Breast epithelium (tissue), 4 donors: Measurements from ENCODE around the gene UACA. TPM values are rescaled to one million over a fixed set of nuclear protein-coding genes. Genes with fewer than 3 reads are reported as not detected.

ENCODE experiments used
- DNase-seq, 2 donors: peaks; one replicate each; pipeline ENCODE4 v3.0.0-alpha.2; 2019; ENCODE audit warnings: low spot score in 2 of 2
- H3K27ac ChIP-seq, 2 donors: fragments of 200-600 bp; sonication (generic) in 1 of 2; one replicate each; pipeline ENCODE4 v1.5.1; 2016 to 2019; ENCODE audit warnings: mild to moderate bottlenecking in 1 of 2
- H3K27me3 ChIP-seq, 2 donors: fragments of 200-600 bp; sonication (generic) in 1 of 2; one replicate each; pipeline versions ENCODE4 v1.5.1 to v1.6.0; 2017 to 2019; ENCODE audit warnings: control low read depth in 1 of 2, mild to moderate bottlenecking in 1 of 2
- H3K36me3 ChIP-seq: fragments of 200-600 bp; one replicate; pipeline ENCODE4 v1.5.1; 2019
- H3K4me1 ChIP-seq, 2 donors: fragments of 200-600 bp; sonication (generic); one replicate each; pipeline ENCODE4 v1.5.1; 2016 to 2019; ENCODE audit warnings: control low read depth in 1 of 2
- H3K4me3 ChIP-seq, 3 donors: fragments of 200-600 bp; sonication (generic); 1 replicate in 2 of 3; 2 replicates in 1 of 3; pipeline ENCODE4 v1.5.1; 2016 to 2019; ENCODE audit warnings: mild to moderate bottlenecking in 3 of 3, moderate library complexity in 2 of 3
- H3K9me3 ChIP-seq, 2 donors: fragments of 200-600 bp; sonication (generic) in 1 of 2; one replicate each; pipeline ENCODE4 v1.5.1; 2016 to 2019; ENCODE audit warnings: control low read depth in 1 of 2
- POLR2A ChIP-seq: fragments of 450-650 bp; IDR thresholded peaks from one replicate; pipeline ENCODE4 v1.6.1; 2016; ENCODE audit warnings: antibody characterized with exemption, mild to moderate bottlenecking, moderate library complexity
- POLR2AphosphoS5 ChIP-seq, 3 donors: sonication (generic); formaldehyde crosslinking; IDR thresholded peaks; one replicate each; pipeline ENCODE4 v1.6.1; 2017; ENCODE audit warnings: antibody characterized with exemption in 3 of 3
- intact Hi-C: fragments of 100-400 bp; cut with DNase I; formaldehyde crosslinking; loops from one replicate; pipeline ENCODE4 v1.15.1; 2023; ENCODE audit warnings: low total_unique reads
- total RNA-seq, 3 donors: library from RNA; depleted of rRNA; stranded (reverse); fragments of >200 nt; gene quantifications; one replicate each; pipeline ENCODE4 v1.1.0, GENCODE V29; 2016
- TF ChIP-seq, protein P1 (sequence below), 3 donors: fragments of 450-650 bp; IDR thresholded peaks; one replicate each; pipeline ENCODE4 v1.5.1; 2016 to 2017; ENCODE audit warnings: antibody characterized with exemption in 3 of 3, mild to moderate bottlenecking in 3 of 3, moderate library complexity in 3 of 3

The UACA gene
- total RNA-seq, 3 donors from 2014 or later, result 68.5 to 144 (median 71.7) TPM

DNA sequence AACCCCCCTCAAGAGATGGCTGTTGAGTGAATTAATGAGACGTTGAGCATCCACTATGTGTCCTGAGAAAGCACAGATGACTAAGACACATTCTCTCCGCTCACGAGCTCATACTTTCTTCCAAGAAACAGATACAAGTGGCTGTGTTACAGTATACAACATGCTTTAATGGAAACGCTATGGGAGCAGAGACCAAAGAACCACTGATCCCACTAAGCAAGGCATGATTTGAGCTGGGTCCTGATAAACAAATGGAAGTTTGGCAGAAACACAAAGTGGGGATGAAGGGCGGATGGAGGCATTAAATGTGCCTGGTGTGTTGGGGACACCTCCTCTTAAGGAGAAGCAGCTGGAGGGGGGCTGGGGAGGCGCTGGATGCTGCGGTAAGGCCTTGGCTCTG is 129.4 kb downstream of the UACA start:
- Histone ChIP-seq H3K27me3 (no peaks in the 10 kb centered on the region), H3K4me1 (no peaks in the 10 kb centered on the region), H3K4me3 (no peak overlapping the region), H3K9me3 (no peaks in the 10 kb centered on the region), H3K27ac (no peak overlapping the region), H3K36me3 (no peaks in the 10 kb centered on the region)
- TF ChIP-seq POLR2A (no peak), POLR2AphosphoS5 (IDR thresholded peaks at IDR 0.05) (no peak)
- TF ChIP-seq, protein P1, sequence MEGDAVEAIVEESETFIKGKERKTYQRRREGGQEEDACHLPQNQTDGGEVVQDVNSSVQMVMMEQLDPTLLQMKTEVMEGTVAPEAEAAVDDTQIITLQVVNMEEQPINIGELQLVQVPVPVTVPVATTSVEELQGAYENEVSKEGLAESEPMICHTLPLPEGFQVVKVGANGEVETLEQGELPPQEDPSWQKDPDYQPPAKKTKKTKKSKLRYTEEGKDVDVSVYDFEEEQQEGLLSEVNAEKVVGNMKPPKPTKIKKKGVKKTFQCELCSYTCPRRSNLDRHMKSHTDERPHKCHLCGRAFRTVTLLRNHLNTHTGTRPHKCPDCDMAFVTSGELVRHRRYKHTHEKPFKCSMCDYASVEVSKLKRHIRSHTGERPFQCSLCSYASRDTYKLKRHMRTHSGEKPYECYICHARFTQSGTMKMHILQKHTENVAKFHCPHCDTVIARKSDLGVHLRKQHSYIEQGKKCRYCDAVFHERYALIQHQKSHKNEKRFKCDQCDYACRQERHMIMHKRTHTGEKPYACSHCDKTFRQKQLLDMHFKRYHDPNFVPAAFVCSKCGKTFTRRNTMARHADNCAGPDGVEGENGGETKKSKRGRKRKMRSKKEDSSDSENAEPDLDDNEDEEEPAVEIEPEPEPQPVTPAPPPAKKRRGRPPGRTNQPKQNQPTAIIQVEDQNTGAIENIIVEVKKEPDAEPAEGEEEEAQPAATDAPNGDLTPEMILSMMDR (IDR thresholded peaks at IDR 0.05), result no peak
- intact Hi-C loops, result no loop called here
- no peak for DNase-seq

DNA sequence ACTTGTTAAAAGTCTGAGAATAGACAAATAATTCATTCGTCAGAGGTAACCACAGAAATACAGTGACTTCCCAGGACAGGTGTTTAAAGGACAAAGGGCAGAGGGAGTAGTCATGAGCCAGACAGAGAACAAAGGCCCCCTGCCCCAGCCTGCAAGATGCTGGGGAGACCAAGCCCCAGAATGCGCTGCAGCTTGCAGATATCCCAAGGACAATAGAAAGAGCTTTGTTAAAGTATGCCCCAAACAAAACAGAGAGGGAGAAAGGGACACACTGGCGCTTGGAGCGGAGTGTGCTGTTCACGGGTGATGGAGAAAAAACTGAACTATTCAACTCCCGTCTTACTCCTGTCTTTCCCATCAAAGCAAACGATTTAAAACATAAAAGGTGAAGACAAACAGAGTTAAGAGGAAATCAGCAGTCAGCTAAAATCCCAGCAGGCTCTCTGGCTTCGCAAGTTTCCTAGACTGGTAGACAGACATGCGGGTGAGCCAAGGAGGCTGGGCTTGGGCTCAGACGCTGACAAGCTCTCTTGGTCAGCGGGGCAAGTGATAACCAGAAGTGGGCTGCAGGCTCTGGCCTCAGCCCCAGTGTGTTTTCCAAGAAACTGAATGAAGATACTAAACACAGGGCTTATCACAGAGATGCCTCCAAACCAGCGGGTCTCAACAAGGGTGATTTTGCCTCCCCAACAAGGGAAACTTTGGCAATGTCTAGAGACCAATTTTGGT is 130.1 kb downstream of the UACA start:
- Histone ChIP-seq H3K4me3 (no peak overlapping the region), H3K9me3 (no peaks in the 10 kb centered on the region), H3K27ac (no peak overlapping the region), H3K27me3 (no peaks in the 10 kb centered on the region), H3K4me1 (no peaks in the 10 kb centered on the region), H3K36me3 (no peaks in the 10 kb centered on the region)
- TF ChIP-seq, protein P1 (IDR thresholded peaks at IDR 0.05), result no peak
- no peak for TF ChIP-seq POLR2AphosphoS5 (IDR thresholded peaks at IDR 0.05)
- TF ChIP-seq POLR2A, result no peak
- DNase-seq, result no peak
- intact Hi-C loops, result no loop called here

DNA sequence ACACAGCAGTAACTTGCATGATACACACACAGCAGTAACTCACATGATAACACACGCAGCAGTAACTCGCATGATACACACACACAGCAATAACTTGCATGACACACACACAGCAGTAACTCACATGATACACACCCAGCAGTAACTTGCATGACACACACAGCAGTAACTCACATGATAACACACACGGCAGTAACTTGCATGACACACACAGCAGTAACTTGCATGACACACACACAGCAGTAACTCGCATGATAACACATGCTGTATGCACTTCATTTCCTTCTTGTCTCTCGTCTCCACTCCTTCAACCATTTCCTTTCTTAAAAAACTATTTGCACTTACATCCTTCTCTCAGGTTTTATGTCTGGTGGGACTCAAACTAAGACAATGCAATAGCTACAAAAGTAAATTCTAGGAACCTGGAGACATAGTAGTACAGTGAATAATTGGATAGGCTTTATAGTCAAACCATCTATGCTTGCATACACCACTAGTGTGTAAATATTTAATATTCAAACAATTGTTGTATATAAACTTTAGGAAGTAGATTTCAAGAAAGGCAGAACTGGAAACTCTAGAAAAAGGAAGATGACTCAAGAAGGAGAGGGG is 130.8 kb downstream of the UACA start:
- H3K27ac ChIP-seq, result no peak overlapping the region
- no peaks in the 10 kb centered on the region for H3K4me1 ChIP-seq
- DNase-seq, result no peak
- intact Hi-C loops, result no loop called here
- H3K9me3 ChIP-seq, result no peaks in the 10 kb centered on the region
- H3K27me3 ChIP-seq, result no peaks in the 10 kb centered on the region
- TF ChIP-seq POLR2AphosphoS5 (IDR thresholded peaks at IDR 0.05), result no peak
- no peak for TF ChIP-seq POLR2A
- TF ChIP-seq, protein P1 (IDR thresholded peaks at IDR 0.05), result no peak
- no peak overlapping the region for H3K4me3 ChIP-seq
- no peaks in the 10 kb centered on the region for H3K36me3 ChIP-seq

DNA sequence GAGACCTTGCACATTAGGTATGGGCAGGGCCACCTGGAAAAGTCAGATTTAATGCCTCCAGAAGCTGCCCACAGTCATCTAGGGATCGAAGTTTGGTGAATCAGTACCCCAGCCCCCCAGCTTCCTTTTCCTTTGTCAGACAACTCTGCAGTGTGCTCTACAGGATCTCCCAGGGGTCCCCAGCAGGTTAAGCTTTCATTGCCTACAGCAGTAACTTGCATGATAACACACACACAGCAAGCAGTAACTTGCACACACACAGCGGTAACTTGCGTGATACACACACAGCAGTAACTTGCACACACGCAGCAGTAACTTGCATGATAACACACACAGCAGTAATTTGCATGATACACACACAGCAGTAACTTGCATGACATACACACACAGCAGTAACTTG is 131.3 kb downstream of the UACA start:
- Histone ChIP-seq H3K36me3 (no peaks in the 10 kb centered on the region), H3K27me3 (no peaks in the 10 kb centered on the region), H3K9me3 (no peaks in the 10 kb centered on the region), H3K4me1 (no peaks in the 10 kb centered on the region), H3K27ac (no peak overlapping the region), H3K4me3 (no peak overlapping the region)
- intact Hi-C loops, result no loop called here
- TF ChIP-seq POLR2AphosphoS5 (IDR thresholded peaks at IDR 0.05) (no peak), POLR2A (no peak)
- TF ChIP-seq, protein P1 (IDR thresholded peaks at IDR 0.05), result no peak
- DNase-seq, result no peak

DNA sequence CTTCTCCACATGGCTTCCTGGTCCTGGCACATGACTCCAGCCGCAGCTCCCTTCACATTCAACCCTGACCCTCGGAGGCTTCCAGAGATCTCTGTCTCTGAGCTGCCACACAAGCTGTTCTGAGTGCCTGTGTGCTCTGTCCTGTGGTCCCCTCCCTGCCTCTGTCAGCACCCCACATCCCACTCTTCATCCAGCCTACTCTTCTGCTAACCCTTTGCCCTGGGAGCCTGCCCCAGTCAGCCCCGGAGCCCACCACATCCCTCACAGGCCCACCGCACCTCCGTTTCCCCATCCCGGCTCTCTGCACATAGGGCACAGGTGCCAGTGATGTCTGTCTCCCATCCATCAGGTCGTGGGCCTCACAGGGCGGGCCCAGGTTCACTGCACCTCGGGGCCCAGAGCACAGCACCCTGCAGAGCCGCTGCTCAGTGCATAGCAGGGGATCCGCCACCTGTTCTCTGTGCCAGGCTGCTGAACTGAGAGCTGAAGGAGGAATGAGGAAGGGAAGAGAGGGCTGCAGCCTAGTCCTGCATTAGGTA is 133.6 kb downstream of the UACA start:
- TF ChIP-seq POLR2AphosphoS5 (IDR thresholded peaks at IDR 0.05) (no peak), POLR2A (no peak)
- TF ChIP-seq, protein P1 (IDR thresholded peaks at IDR 0.05), result no peak
- no peak for DNase-seq
- H3K36me3 ChIP-seq, result no peaks in the 10 kb centered on the region
- no peak overlapping the region for H3K4me3 ChIP-seq
- no peak overlapping the region for H3K27ac ChIP-seq
- no peaks in the 10 kb centered on the region for H3K27me3 ChIP-seq
- intact Hi-C loops, result no loop called here
- H3K4me1 ChIP-seq, result no peaks in the 10 kb centered on the region
- H3K9me3 ChIP-seq, result no peaks in the 10 kb centered on the region
